Activated CD4-positive, alpha-beta T cell treated with anti-CD3 and anti-CD28 coated beads for 36 hours (primary cell): ENCODE measurements around the gene IQCK. TPM values are rescaled to one million over a fixed set of nuclear protein-coding genes. Genes with fewer than 3 reads are reported as not detected.

Experiments
- ATAC-seq: fragments of 200-7000 bp; cut with Tn5 transposase; one replicate; pipeline ENCODE4 v1.10.0; 2021; ENCODE audit warnings: mild to moderate bottlenecking, moderate library complexity
- CTCF ChIA-PET: fragments of 350-600 bp; sonication (Branson Sonifier 250); formaldehyde crosslinking; loops from one replicate; lab custom pipeline; 2021; ENCODE audit warnings: antibody characterized with exemption; lab: Charles Lee
- POLR2A ChIA-PET: fragments of 350-600 bp; sonication (Branson Sonifier 250); formaldehyde crosslinking; loops from one replicate; lab custom pipeline; 2021; ENCODE audit warnings: antibody characterized with exemption, inconsistent platforms; lab: Charles Lee
- DNase-seq: peaks from one replicate; pipeline ENCODE4 v3.0.0-alpha.2; 2020
- H3K27ac Mint-ChIP-seq: one replicate; pipeline ENCODE4 v1.8.0; 2021; ENCODE audit warnings: mixed read lengths
- H3K27me3 Mint-ChIP-seq: one replicate; pipeline ENCODE4 v1.8.0; 2021; ENCODE audit warnings: mixed read lengths
- H3K36me3 Mint-ChIP-seq: one replicate; pipeline ENCODE4 v1.8.0; 2021; ENCODE audit warnings: low read depth, mixed read lengths
- H3K4me1 Mint-ChIP-seq: one replicate; pipeline ENCODE4 v1.8.0; 2021; ENCODE audit warnings: mixed read lengths
- H3K4me3 Mint-ChIP-seq: one replicate; pipeline ENCODE4 v1.8.0; 2021; ENCODE audit warnings: mild to moderate bottlenecking, moderate library complexity, mixed read lengths
- H3K9me3 Mint-ChIP-seq: one replicate; pipeline ENCODE4 v1.8.0; 2021; ENCODE audit warnings: low read depth, mixed read lengths
- intact Hi-C, 2 experiments: fragments of 100-400 bp; cut with DNase I in 1 of 2; cut with micrococcal nuclease in 1 of 2; formaldehyde crosslinking; loops; one replicate each; pipeline versions ENCODE4 v1.14.2 to v1.15.1; 2022 to 2024; cut with DNase I, micrococcal nuclease
- total RNA-seq, 2 experiments: library from RNA; stranded (reverse); gene quantifications; one replicate each; pipeline ENCODE4 v1.2.3, GENCODE V29; 2021

The IQCK gene
- total RNA-seq, 2 experiments from 2014 or later: 2.7 to 3.5 TPM

GRCh38 chr16:19722269-19722952 lies 4.3 kb downstream of the IQCK start:
- CTCF ChIA-PET: no interaction called here
- POLR2A ChIA-PET: interaction anchor here (0.6 kb wide), 1 partner anchor 10 kb away, joined by 3 read pairs; no protein-coding TSS in a partner anchor
- no peaks in the 10 kb centered on the region for H3K27me3 Mint-ChIP-seq
- ATAC-seq (no peak), DNase-seq (no peak)
- H3K36me3 Mint-ChIP-seq: peaks cover under 1% of the 10 kb centered on the region
- H3K4me3 Mint-ChIP-seq: no peak overlapping the region
- H3K27ac Mint-ChIP-seq: no peak overlapping the region
- intact Hi-C loops: no loop called here
- H3K4me1 Mint-ChIP-seq: peaks cover 4% of the 10 kb centered on the region
- H3K9me3 Mint-ChIP-seq: no peaks in the 10 kb centered on the region

GRCh38 chr16:19722981-19723380 lies 4.9 kb downstream of the IQCK start:
- no peaks in the 10 kb centered on the region for H3K27me3 Mint-ChIP-seq
- POLR2A ChIA-PET: no interaction called here
- CTCF ChIA-PET: no interaction called here
- intact Hi-C loops: no loop called here
- H3K36me3 Mint-ChIP-seq: no peaks in the 10 kb centered on the region
- no peak for DNase-seq
- peaks cover 4% of the 10 kb centered on the region for H3K4me1 Mint-ChIP-seq
- no peaks in the 10 kb centered on the region for H3K9me3 Mint-ChIP-seq
- H3K4me3 Mint-ChIP-seq: no peak overlapping the region
- no peak overlapping the region for H3K27ac Mint-ChIP-seq
- no peak for ATAC-seq

- intact Hi-C loops: no loop called here
- ChIA-PET CTCF (no interaction called here), POLR2A (no interaction called here)
- no peaks in the 10 kb centered on the region for H3K4me1 Mint-ChIP-seq
- H3K4me3 Mint-ChIP-seq: no peak overlapping the region
- H3K9me3 Mint-ChIP-seq: no peaks in the 10 kb centered on the region
- ATAC-seq: no peak
- H3K27ac Mint-ChIP-seq: no peak overlapping the region
- H3K36me3 Mint-ChIP-seq: no peaks in the 10 kb centered on the region
- H3K27me3 Mint-ChIP-seq: no peaks in the 10 kb centered on the region
- DNase-seq: no peak
Observed at GRCh38 chr16:19728636-19728965, 10.5 kb downstream of the IQCK start.

- no peaks in the 10 kb centered on the region for H3K4me1 Mint-ChIP-seq
- H3K27me3 Mint-ChIP-seq: no peaks in the 10 kb centered on the region
- ChIA-PET CTCF (no interaction called here), POLR2A (no interaction called here)
- intact Hi-C loops: no loop called here
- DNase-seq: no peak
- H3K27ac Mint-ChIP-seq: no peak overlapping the region
- no peaks in the 10 kb centered on the region for H3K9me3 Mint-ChIP-seq
- H3K4me3 Mint-ChIP-seq: no peak overlapping the region
- H3K36me3 Mint-ChIP-seq: no peaks in the 10 kb centered on the region
- no peak for ATAC-seq
Observed at GRCh38 chr16:19733551-19733950, 15.5 kb downstream of the IQCK start.

GRCh38 chr16:19735074-19735867 lies 17.2 kb downstream of the IQCK start:
- Mint-ChIP-seq H3K27ac (no peak overlapping the region), H3K4me3 (no peak overlapping the region), H3K9me3 (no peaks in the 10 kb centered on the region), H3K36me3 (no peaks in the 10 kb centered on the region), H3K27me3 (no peaks in the 10 kb centered on the region), H3K4me1 (no peaks in the 10 kb centered on the region)
- intact Hi-C loops: no loop called here
- CTCF ChIA-PET: interaction anchor here (0.6 kb wide), 1 partner anchor 116 kb away, joined by 3 read pairs; no protein-coding TSS in a partner anchor
- POLR2A ChIA-PET: no interaction called here
- ATAC-seq (no peak), DNase-seq (no peak)

GRCh38 chr16:19737306-19738038 lies 19.4 kb downstream of the IQCK start:
- POLR2A ChIA-PET: no interaction called here
- no peaks in the 10 kb centered on the region for H3K4me1 Mint-ChIP-seq

GRCh38 chr16:19741354-19741753 lies 23.3 kb downstream of the IQCK start:
- H3K4me1 Mint-ChIP-seq: no peaks in the 10 kb centered on the region
- intact Hi-C loops: no loop called here
- ChIA-PET POLR2A (no interaction called here), CTCF (no interaction called here)
- H3K9me3 Mint-ChIP-seq: no peaks in the 10 kb centered on the region
- no peak overlapping the region for H3K27ac Mint-ChIP-seq
- H3K27me3 Mint-ChIP-seq: no peaks in the 10 kb centered on the region
- ATAC-seq (no peak), DNase-seq (no peak)
- no peaks in the 10 kb centered on the region for H3K36me3 Mint-ChIP-seq
- no peak overlapping the region for H3K4me3 Mint-ChIP-seq

More at GRCh38 chr16:19737306-19738038, 19.4 kb downstream of the IQCK start:
- no peak for DNase-seq
- Mint-ChIP-seq H3K36me3 (no peaks in the 10 kb centered on the region), H3K27ac (no peak overlapping the region), H3K4me3 (no peak overlapping the region), H3K9me3 (no peaks in the 10 kb centered on the region), H3K27me3 (no peaks in the 10 kb centered on the region)
- no peak for ATAC-seq
- intact Hi-C loops: no loop called here
- CTCF ChIA-PET: interaction anchor here (0.7 kb wide), 1 partner anchor 133 kb away, joined by 3 read pairs; no protein-coding TSS in a partner anchor

- H3K4me3 Mint-ChIP-seq: no peak overlapping the region
- no peaks in the 10 kb centered on the region for H3K4me1 Mint-ChIP-seq
- intact Hi-C loops: no loop called here
- CTCF ChIA-PET: no interaction called here
- DNase-seq: no peak
- H3K9me3 Mint-ChIP-seq: no peaks in the 10 kb centered on the region
- no peak overlapping the region for H3K27ac Mint-ChIP-seq
- ATAC-seq: no peak
- H3K36me3 Mint-ChIP-seq: no peaks in the 10 kb centered on the region
- no peaks in the 10 kb centered on the region for H3K27me3 Mint-ChIP-seq
- POLR2A ChIA-PET: no interaction called here
Observed at GRCh38 chr16:19743816-19744159, 25.7 kb downstream of the IQCK start.

- POLR2A ChIA-PET: no interaction called here
- Mint-ChIP-seq H3K4me3 (no peak overlapping the region), H3K27me3 (no peaks in the 10 kb centered on the region), H3K4me1 (no peaks in the 10 kb centered on the region), H3K36me3 (no peaks in the 10 kb centered on the region), H3K9me3 (no peaks in the 10 kb centered on the region), H3K27ac (no peak overlapping the region)
- CTCF ChIA-PET: no interaction called here
- ATAC-seq (no peak), DNase-seq (no peak)
- intact Hi-C loops: no loop called here
Observed at GRCh38 chr16:19744670-19745069, 26.6 kb downstream of the IQCK start.

GRCh38 chr16:19745286-19746010 lies 27.4 kb downstream of the IQCK start:
- ATAC-seq (no peak), DNase-seq (no peak)
- Mint-ChIP-seq H3K27me3 (no peaks in the 10 kb centered on the region), H3K4me1 (no peaks in the 10 kb centered on the region), H3K4me3 (no peak overlapping the region), H3K36me3 (no peaks in the 10 kb centered on the region), H3K27ac (no peak overlapping the region), H3K9me3 (no peaks in the 10 kb centered on the region)
- CTCF ChIA-PET: no interaction called here
- intact Hi-C loops: no loop called here
- POLR2A ChIA-PET: no interaction called here

GRCh38 chr16:19746561-19746960 lies 28.5 kb downstream of the IQCK start:
- Mint-ChIP-seq H3K27me3 (no peaks in the 10 kb centered on the region), H3K4me3 (no peak overlapping the region), H3K9me3 (no peaks in the 10 kb centered on the region), H3K27ac (no peak overlapping the region), H3K4me1 (no peaks in the 10 kb centered on the region), H3K36me3 (no peaks in the 10 kb centered on the region)
- ChIA-PET CTCF (no interaction called here), POLR2A (no interaction called here)
- intact Hi-C loops: no loop called here
- ATAC-seq (no peak), DNase-seq (no peak)
